ENCODE results near the gene CCT3.

CCT3 gene

GRCh38 chr1:156276532-156276931 is 61.6 kb downstream of the CCT3 start:
- DNase-seq, result no peak

GRCh38 chr1:156270314-156270713 is 67.8 kb downstream of the CCT3 start:
- DNase-seq, result no peak

GRCh38 chr1:156268336-156268735 is 69.8 kb downstream of the CCT3 start:
- no peak for DNase-seq

- no peak for DNase-seq
These were observed 72.0 kb downstream of the CCT3 start for GRCh38 chr1:156266051-156266450.

GRCh38 chr1:156263288-156263655 is 74.8 kb downstream of the CCT3 start:
- DNase-seq, result no peak

GRCh38 chr1:156262461-156263287 is 75.4 kb downstream of the CCT3 start:
- DNase-seq, result no peak

GRCh38 chr1:156260896-156261295 is 77.2 kb downstream of the CCT3 start:
- no peak for DNase-seq

- DNase-seq, result no peak
These were observed 78.3 kb downstream of the CCT3 start for GRCh38 chr1:156259805-156260204.
